ENCODE measurements around the gene AFF3. TPM values are rescaled to one million over a fixed set of nuclear protein-coding genes. Genes with fewer than 3 reads are reported as not detected.
"Not testable (repeated sequence)": the region's sequence is repeated elsewhere in the genome, so short reads cannot be mapped to it uniquely, and the experiment has no call there.

The AFF3 gene
- total RNA-seq, 1 experiment from 2014 or later = 0.61 TPM

DNA sequence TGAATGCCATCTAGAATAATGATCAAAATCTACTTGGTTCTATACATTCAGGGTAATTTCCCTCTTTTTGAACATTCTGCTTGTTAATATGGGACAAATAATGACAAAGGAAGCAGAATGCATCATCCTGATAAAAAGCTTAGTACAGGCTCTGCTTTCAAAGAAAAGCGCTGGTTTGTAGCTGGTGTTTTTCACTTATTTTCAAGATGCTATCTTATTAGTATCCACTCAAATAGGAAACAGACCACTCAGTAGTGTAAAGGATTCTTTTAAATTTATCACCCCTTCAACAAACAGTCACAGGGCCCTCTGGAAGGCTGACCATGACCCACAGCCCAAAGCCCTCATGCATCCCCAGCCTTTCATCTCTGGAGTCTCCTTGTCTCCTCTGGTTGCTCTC is 18.0 kb upstream of the AFF3 start:
- Histone ChIP-seq H4K20me1 (ENCODE audit: insufficient read depth) (no peaks in the 10 kb centered on the region), H3K4me1 (ENCODE audit: control insufficient read depth in 1 of 2, insufficient read depth in 2 of 2, low read length in 2 of 2) (no peaks in the 10 kb centered on the region), H3K27me3 (ENCODE audit: insufficient read depth, low read length) (no peaks in the 10 kb centered on the region), H3K27ac (ENCODE audit: low read depth, low read length) (no peak overlapping the region), H3K36me3 (ENCODE audit: control insufficient read depth in 1 of 2, insufficient read depth in 2 of 2, low read length in 2 of 2) (no peaks in the 10 kb centered on the region), H3K4me2 (ENCODE audit: low read length) (no peak overlapping the region), H3K9ac (ENCODE audit: low read length) (no peak overlapping the region), H3K79me2 (ENCODE audit: insufficient read depth, low read length) (no peaks in the 10 kb centered on the region), H3K4me3 (replicated peaks in 1 of 2; ENCODE audit: low read depth in 1 of 2, low read length in 2 of 2) (no peak overlapping the region), H3K9me3 (ENCODE audit: control insufficient read depth in 1 of 2, insufficient read depth in 1 of 2, low read depth in 1 of 2, low read length in 2 of 2) (peaks cover 0 to 8% of the 10 kb centered on the region in 2 experiments; a peak in 1 of 4 replicates), H3K9me2 (ENCODE audit: insufficient read depth) (no peaks in the 10 kb centered on the region), H2AFZ (ENCODE audit: low read depth, low read length, poor library complexity, severe bottlenecking) (no peak overlapping the region)
- CTCF ChIA-PET = no interaction called here
- DNase-seq (ENCODE audit: low read depth, low spot score) (no peak), ATAC-seq (no peak)
- TF ChIP-seq ATF3 (IDR thresholded peaks at IDR 0.05) (no peak), POLR2AphosphoS5 (IDR thresholded peaks at IDR 0.05; ENCODE audit: low read depth, low read length) (no peak), ZNF274 (IDR thresholded peaks at IDR 0.05; ENCODE audit: low read depth, low read length) (no peak), EZH2phosphoT487 (IDR thresholded peaks at IDR 0.05; ENCODE audit: borderline replicate concordance) (no peak)
- POLR2A ChIA-PET = no interaction called here
- RAD21 ChIA-PET (ENCODE audit: low non-redundant PET in 1 of 2, low total read pairs in 2 of 2, uncharacterized antibody in 2 of 2, unreplicated experiment in 2 of 2) = no interaction called here
- BruUV-seq (replicated peaks) = no TSS peak
- intact Hi-C loops (cut with micrococcal nuclease) = no loop called here

- intact Hi-C loops (cut with micrococcal nuclease); POLR2A ChIA-PET: not testable (repeated sequence)
These were observed 9.4 kb upstream of the AFF3 start for GRCh38 chr2:100151832-100152231.

More at GRCh38 chr2:100151832-100152231, 9.4 kb upstream of the AFF3 start:
- H3K4me1 ChIP-seq (ENCODE audit: control insufficient read depth in 1 of 2, insufficient read depth in 2 of 2, low read length in 2 of 2); DNase-seq (ENCODE audit: low read depth, low spot score); H4K20me1 ChIP-seq (ENCODE audit: insufficient read depth); H3K9me2 ChIP-seq (ENCODE audit: insufficient read depth); H3K9me3 ChIP-seq (ENCODE audit: control insufficient read depth in 1 of 2, insufficient read depth in 1 of 2, low read depth in 1 of 2, low read length in 2 of 2); RAD21 ChIA-PET (ENCODE audit: low non-redundant PET in 1 of 2, low total read pairs in 2 of 2, uncharacterized antibody in 2 of 2, unreplicated experiment in 2 of 2); H2AFZ ChIP-seq (ENCODE audit: low read depth, low read length, poor library complexity, severe bottlenecking); H3K79me2 ChIP-seq (ENCODE audit: insufficient read depth, low read length); H3K27ac ChIP-seq (ENCODE audit: low read depth, low read length); ATAC-seq; CTCF ChIA-PET; H3K4me2 ChIP-seq (ENCODE audit: low read length); H3K27me3 ChIP-seq (ENCODE audit: insufficient read depth, low read length); H3K4me3 ChIP-seq (replicated peaks in 1 of 2; ENCODE audit: low read depth in 1 of 2, low read length in 2 of 2); BruUV-seq (replicated peaks); H3K36me3 ChIP-seq (ENCODE audit: control insufficient read depth in 1 of 2, insufficient read depth in 2 of 2, low read length in 2 of 2); H3K9ac ChIP-seq (ENCODE audit: low read length): not testable (repeated sequence)

Data from HCT116 (cell line).